ENCODE data around the gene SMIM27. TPM values are rescaled to one million over a fixed set of nuclear protein-coding genes. Genes with fewer than 3 reads are reported as not detected.
A peak's percentile ranks its signal among the peaks of the same experiment; 100 is the strongest.

Gene SMIM27
- total and polyA plus RNA-seq, 7 donors = 1.8 to 20.4 (median 7.8) TPM

DNA sequence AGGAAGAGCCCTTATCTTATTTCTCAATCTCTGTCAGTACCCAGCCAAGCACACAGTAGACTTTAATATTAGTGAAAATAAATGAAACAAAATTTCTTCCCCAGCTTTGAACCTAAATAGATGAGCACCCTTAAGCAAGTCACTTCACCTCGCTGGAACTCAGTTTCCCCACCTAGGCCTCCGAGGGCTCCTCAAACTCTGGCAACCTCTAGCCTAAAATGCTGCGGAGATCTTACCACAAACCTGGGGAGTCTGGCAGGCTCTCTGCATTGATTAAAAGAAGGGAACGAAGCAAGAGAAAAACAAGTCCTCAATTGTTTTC lies 26.5 kb upstream of the SMIM27 start:
- Histone ChIP-seq H3K9me3 (no peaks in the 10 kb centered on the region), H3K4me1 (peaks cover 0 to 33% (median 20%) of the 10 kb centered on the region in 4 donors), H3K4me3 (peak overlapping the region; percentile 55 to 69 (median 62)), H3K36me3 (no peaks in the 10 kb centered on the region), H3K27me3 (no peaks in the 10 kb centered on the region), H3K27ac (peak overlapping the region; percentile 83 to 91 (median 86))
- intact Hi-C loops (cut with DNase I) = loop anchor here (1.0 to 2.0 kb wide), 3 partner anchors 25 to 141 kb away; partner anchors contain the start of genes ACO1 and NDUFB6
- DNase-seq = no peak
- no peak for TF ChIP-seq EP300 (IDR thresholded peaks at IDR 0.05)
- TF ChIP-seq, protein P1, sequence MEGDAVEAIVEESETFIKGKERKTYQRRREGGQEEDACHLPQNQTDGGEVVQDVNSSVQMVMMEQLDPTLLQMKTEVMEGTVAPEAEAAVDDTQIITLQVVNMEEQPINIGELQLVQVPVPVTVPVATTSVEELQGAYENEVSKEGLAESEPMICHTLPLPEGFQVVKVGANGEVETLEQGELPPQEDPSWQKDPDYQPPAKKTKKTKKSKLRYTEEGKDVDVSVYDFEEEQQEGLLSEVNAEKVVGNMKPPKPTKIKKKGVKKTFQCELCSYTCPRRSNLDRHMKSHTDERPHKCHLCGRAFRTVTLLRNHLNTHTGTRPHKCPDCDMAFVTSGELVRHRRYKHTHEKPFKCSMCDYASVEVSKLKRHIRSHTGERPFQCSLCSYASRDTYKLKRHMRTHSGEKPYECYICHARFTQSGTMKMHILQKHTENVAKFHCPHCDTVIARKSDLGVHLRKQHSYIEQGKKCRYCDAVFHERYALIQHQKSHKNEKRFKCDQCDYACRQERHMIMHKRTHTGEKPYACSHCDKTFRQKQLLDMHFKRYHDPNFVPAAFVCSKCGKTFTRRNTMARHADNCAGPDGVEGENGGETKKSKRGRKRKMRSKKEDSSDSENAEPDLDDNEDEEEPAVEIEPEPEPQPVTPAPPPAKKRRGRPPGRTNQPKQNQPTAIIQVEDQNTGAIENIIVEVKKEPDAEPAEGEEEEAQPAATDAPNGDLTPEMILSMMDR (IDR thresholded peaks at IDR 0.05) = no peak
- WGBS, 2 donors = 0 to 1% methylated on average over 4 of the region's 4 CpGs

DNA sequence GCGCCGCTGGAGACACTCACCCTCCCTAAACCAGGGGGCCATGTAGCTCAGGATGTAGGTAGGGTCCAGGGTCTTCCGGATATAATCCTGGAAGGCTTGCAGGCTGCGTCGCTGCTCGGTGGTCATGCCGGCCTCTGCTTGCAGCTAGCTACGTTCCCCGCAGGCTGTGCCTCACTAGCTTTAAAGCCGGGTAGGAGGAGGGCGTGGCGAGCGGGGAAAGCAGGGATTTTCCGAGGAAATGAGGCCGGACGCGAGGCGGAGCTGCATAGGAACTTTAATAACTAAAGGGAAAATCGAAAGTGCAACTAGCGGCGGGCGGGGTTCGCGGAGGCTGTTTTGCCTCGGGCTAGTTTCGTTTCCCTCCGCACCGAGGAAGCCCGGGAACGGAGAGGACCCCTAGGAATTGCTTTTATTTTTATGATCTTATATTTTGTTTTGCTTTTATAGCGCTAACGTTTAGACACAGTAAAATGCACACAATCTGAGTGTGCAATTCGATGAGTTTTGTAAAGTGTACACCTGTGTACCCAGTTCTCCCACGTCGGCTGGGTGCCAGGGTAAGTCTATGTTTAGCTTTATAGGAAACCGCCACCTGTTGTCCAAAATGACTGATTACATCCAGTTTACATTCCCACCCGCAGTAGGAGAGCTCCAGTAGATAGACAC lies 26.0 kb upstream of the SMIM27 start, which contains the start of gene RIGI:
RIGI (minus strand) TSS at position 156 of the 666 bp plus-strand sequence; CDS start at position 126, 30 bp downstream.
- 0% methylated on average over 37 of the region's 37 CpGs for WGBS, 2 donors

DNA sequence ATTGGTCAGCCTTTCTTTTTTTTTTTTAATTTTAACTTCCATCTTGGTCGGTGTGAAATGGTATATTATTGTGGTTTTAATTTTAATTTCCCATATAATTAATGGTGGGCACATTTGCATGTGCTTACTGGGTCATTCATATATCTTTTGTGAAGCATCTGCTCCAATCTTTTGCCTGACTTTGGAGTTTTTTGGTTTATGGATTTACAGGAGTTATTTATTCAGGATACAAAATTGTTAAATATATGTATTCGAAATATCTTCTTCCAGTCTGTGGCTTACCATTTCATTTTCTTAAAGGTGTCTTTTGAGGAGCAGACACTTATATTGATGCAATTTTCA lies 25.4 kb upstream of the SMIM27 start:
- DNase-seq = no peak
- intact Hi-C loops (cut with DNase I) = loop anchor here (1.0 to 2.0 kb wide), 3 partner anchors 24 to 142 kb away; partner anchors contain the start of genes ACO1 and NDUFB6
- Histone ChIP-seq H3K9me3 (no peaks in the 10 kb centered on the region), H3K27ac (peak overlapping the region; percentile 83 to 91 (median 86)), H3K4me3 (peak overlapping the region; percentile 55 to 69 (median 62)), H3K36me3 (peaks cover 0 to 3% (median 0%) of the 10 kb centered on the region in 4 donors), H3K27me3 (no peaks in the 10 kb centered on the region), H3K4me1 (peaks cover 0 to 33% (median 20%) of the 10 kb centered on the region in 4 donors)
- TF ChIP-seq, protein P1 (IDR thresholded peaks at IDR 0.05) = peak in 1 of 4 experiments; percentile 0
- TF ChIP-seq POLR2A (IDR thresholded peaks at IDR 0.05) (no peak), EP300 (IDR thresholded peaks at IDR 0.05) (no peak)
- WGBS, 2 donors = 6 to 14% methylated on average over 2 of the region's 2 CpGs

More for the DNA sequence above, 26.0 kb upstream of the SMIM27 start, which contains the start of gene RIGI:
- Histone ChIP-seq H3K4me1 (peaks cover 0 to 33% (median 20%) of the 10 kb centered on the region in 4 donors), H3K27ac (peak within 1 kb of the TSS; percentile 83 to 91 (median 86)), H3K36me3 (no peaks in the 10 kb centered on the region), H3K27me3 (no peaks in the 10 kb centered on the region), H3K4me3 (peak within 1 kb of the TSS; percentile 55 to 69 (median 62)), H3K9me3 (no peaks in the 10 kb centered on the region)
- intact Hi-C loops (cut with DNase I) = loop anchor here (1.0 to 2.0 kb wide), 3 partner anchors 25 to 142 kb away; partner anchors contain the start of genes ACO1 and NDUFB6
- TF ChIP-seq, protein P1 (IDR thresholded peaks at IDR 0.05) = peak in 1 of 4 experiments; percentile 26
- TF ChIP-seq EP300 (IDR thresholded peaks at IDR 0.05) (no peak), POLR2A (IDR thresholded peaks at IDR 0.05) (peak; percentile 43 to 60), POLR2AphosphoS5 (IDR thresholded peaks at IDR 0.05) (peak; percentile 70 to 96 (median 86))
- DNase-seq = peak; percentile 96

DNA sequence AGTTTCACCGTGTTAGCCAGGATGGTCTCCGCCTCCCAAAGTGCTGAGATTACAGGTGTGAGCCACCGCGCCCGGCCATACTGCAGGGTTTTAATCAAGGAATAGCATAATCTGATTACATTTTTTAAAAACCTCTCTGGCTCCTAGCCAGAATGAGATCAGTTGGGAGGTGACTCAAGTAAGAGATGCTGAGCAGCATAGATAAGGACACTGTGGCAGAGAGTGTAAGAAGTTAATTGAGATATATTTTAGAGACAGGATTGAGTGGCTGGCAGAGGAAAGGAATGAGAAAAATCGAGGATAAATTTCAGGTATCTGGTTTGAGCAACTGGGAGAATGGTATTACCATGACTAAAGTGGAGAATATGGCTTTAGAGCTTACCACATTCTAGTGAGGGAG lies 18.8 kb upstream of the SMIM27 start:
- peaks cover 0 to 8% (median 0%) of the 10 kb centered on the region in 4 donors for H3K36me3 ChIP-seq
- no peak for TF ChIP-seq POLR2AphosphoS5 (IDR thresholded peaks at IDR 0.05)
- TF ChIP-seq, protein P1 (IDR thresholded peaks at IDR 0.05) = no peak
- TF ChIP-seq POLR2A (IDR thresholded peaks at IDR 0.05) = no peak
- TF ChIP-seq EP300 (IDR thresholded peaks at IDR 0.05) = no peak
- WGBS, 2 donors = 95 to 97% methylated on average over 6 of the region's 6 CpGs
- no peak overlapping the region for H3K4me3 ChIP-seq
- no peaks in the 10 kb centered on the region for H3K9me3 ChIP-seq
- no peaks in the 10 kb centered on the region for H3K4me1 ChIP-seq
- no peaks in the 10 kb centered on the region for H3K27me3 ChIP-seq
- intact Hi-C loops (cut with DNase I) = no loop called here
- DNase-seq = no peak
- H3K27ac ChIP-seq = no peak overlapping the region

All from sigmoid colon (tissue), 7 donors.